Activated T-cell treated with anti-CD3 and anti-CD28 coated beads, Interleukin-2, amount 50 U/mL, for 48 hours (primary cell): Measurements from ENCODE around the gene ATP6V0A1.
"Not testable (repeated sequence)": the region's sequence is repeated elsewhere in the genome, so short reads cannot be mapped to it uniquely, and the experiment has no call there.

Source experiments
- DNase-seq, 2 experiments: peaks; one replicate each; pipeline ENCODE4 v3.0.0-alpha.2; 2020

ATP6V0A1 gene

GRCh38 chr17:42521036-42521435 lies 62.4 kb downstream of the ATP6V0A1 start:
- DNase-seq: peak in 1 of 2 experiments; percentile 38

GRCh38 chr17:42521666-42522262 lies 63.1 kb downstream of the ATP6V0A1 start:
- DNase-seq: no peak

GRCh38 chr17:42522263-42522790 lies 63.6 kb downstream of the ATP6V0A1 start:
- DNase-seq: no peak

GRCh38 chr17:42522798-42523278 lies 64.2 kb downstream of the ATP6V0A1 start:
- no peak for DNase-seq

GRCh38 chr17:42525221-42525620 lies 66.5 kb downstream of the ATP6V0A1 start:
- no peak for DNase-seq

- no peak for DNase-seq
Observed at GRCh38 chr17:42526031-42526444, 67.4 kb downstream of the ATP6V0A1 start.

- DNase-seq: no peak
Observed at GRCh38 chr17:42527932-42528331, 69.3 kb downstream of the ATP6V0A1 start.

- DNase-seq: no peak
Observed at GRCh38 chr17:42529061-42529460, 70.4 kb downstream of the ATP6V0A1 start.

- no peak for DNase-seq
Observed at GRCh38 chr17:42530952-42531454, 72.3 kb downstream of the ATP6V0A1 start.

- DNase-seq: peak; percentile 65 to 71
Observed at GRCh38 chr17:42531455-42532354, 73.0 kb downstream of the ATP6V0A1 start.

GRCh38 chr17:42535155-42536047 lies 76.7 kb downstream of the ATP6V0A1 start:
- DNase-seq: no peak

- peak; percentile 89 to 93 for DNase-seq
Observed at GRCh38 chr17:42536048-42536371, 77.3 kb downstream of the ATP6V0A1 start, which contains the start of gene NAGLU. TSS of gene NAGLU (plus strand) at chr17:42536241. CDS start at chr17:42536273, 32 bp downstream.

- peak; percentile 83 to 90 for DNase-seq
Observed at GRCh38 chr17:42536372-42537155, 77.9 kb downstream of the ATP6V0A1 start.

GRCh38 chr17:42537156-42537805 lies 78.6 kb downstream of the ATP6V0A1 start:
- DNase-seq: no peak

GRCh38 chr17:42537826-42538451 lies 79.3 kb downstream of the ATP6V0A1 start:
- DNase-seq: no peak

- no peak for DNase-seq
Observed at GRCh38 chr17:42538482-42538881, 79.8 kb downstream of the ATP6V0A1 start.

GRCh38 chr17:42540558-42540957 lies 81.9 kb downstream of the ATP6V0A1 start:
- DNase-seq: not testable (repeated sequence)

- no peak for DNase-seq
Observed at GRCh38 chr17:42541041-42541833, 82.6 kb downstream of the ATP6V0A1 start.

- DNase-seq: no peak
Observed at GRCh38 chr17:42543190-42544079, 84.8 kb downstream of the ATP6V0A1 start.
